ENCODE data around the gene SNRNP25. TPM values are rescaled to one million over a fixed set of nuclear protein-coding genes. Genes with fewer than 3 reads are reported as not detected.

The SNRNP25 gene
- total and polyA plus RNA-seq, 2 donors (not counting 3 experiments of a cell fraction or from before 2014, with no cell fraction given) = 41.8 to 49.6 TPM

DNA sequence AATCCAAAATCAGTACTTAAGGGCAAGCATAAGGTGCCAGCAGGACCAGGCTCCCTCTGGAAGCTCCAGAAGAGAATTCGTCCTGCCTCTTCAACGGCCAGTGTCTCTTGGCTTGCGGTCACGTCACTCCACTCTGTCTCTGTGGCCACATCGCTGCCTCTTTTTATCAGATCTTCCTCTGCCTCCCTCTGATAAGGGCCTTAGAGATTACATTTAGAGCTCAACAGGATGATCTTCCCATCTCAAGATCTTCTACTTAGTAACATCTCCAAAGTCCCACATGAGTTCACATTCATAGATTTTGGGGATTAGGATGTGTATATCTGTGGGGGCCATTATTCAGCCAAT is 41.3 kb downstream of the SNRNP25 start:
- TF ChIP-seq POLR2AphosphoS5 (IDR thresholded peaks at IDR 0.05; ENCODE audit: insufficient read depth, low read depth, low read length) = no peak
- TF ChIP-seq, protein P1, sequence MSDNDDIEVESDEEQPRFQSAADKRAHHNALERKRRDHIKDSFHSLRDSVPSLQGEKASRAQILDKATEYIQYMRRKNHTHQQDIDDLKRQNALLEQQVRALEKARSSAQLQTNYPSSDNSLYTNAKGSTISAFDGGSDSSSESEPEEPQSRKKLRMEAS (IDR thresholded peaks at IDR 0.05; ENCODE audit: insufficient read depth, insufficient read length) = no peak
- no peak for TF ChIP-seq GATA2 (IDR thresholded peaks at IDR 0.05; ENCODE audit: insufficient read depth, insufficient read length, low read depth, low read length)
- TF ChIP-seq JUN (IDR thresholded peaks at IDR 0.05; ENCODE audit: borderline replicate concordance, insufficient read depth, insufficient read length, low read depth) = no peak
- no peak for TF ChIP-seq MYC (IDR thresholded peaks at IDR 0.05; ENCODE audit: low read depth, low read length)
- TF ChIP-seq, protein P2, sequence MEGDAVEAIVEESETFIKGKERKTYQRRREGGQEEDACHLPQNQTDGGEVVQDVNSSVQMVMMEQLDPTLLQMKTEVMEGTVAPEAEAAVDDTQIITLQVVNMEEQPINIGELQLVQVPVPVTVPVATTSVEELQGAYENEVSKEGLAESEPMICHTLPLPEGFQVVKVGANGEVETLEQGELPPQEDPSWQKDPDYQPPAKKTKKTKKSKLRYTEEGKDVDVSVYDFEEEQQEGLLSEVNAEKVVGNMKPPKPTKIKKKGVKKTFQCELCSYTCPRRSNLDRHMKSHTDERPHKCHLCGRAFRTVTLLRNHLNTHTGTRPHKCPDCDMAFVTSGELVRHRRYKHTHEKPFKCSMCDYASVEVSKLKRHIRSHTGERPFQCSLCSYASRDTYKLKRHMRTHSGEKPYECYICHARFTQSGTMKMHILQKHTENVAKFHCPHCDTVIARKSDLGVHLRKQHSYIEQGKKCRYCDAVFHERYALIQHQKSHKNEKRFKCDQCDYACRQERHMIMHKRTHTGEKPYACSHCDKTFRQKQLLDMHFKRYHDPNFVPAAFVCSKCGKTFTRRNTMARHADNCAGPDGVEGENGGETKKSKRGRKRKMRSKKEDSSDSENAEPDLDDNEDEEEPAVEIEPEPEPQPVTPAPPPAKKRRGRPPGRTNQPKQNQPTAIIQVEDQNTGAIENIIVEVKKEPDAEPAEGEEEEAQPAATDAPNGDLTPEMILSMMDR (IDR thresholded peaks at IDR 0.05; ENCODE audit: extremely low read depth in 1 of 2, insufficient read depth in 1 of 2, low read depth in 1 of 2, low read length in 2 of 2) = no peak
- no peak for TF ChIP-seq POLR2A (IDR thresholded peaks at IDR 0.05; ENCODE audit: low read depth, low read length)
- no peak for TF ChIP-seq EZH2 (IDR thresholded peaks at IDR 0.05; ENCODE audit: borderline replicate concordance, low read depth, low read length, severe bottlenecking)
- no peaks in the 10 kb centered on the region for H3K9me3 ChIP-seq (replicated peaks; ENCODE audit: control insufficient read depth, insufficient read depth, low read length)
- intact Hi-C loops (cut with micrococcal nuclease) = no loop called here
- H3K9ac ChIP-seq (replicated peaks; ENCODE audit: extremely low read depth, insufficient read depth, low read length) = no peak overlapping the region
- no peaks in the 10 kb centered on the region for H3K9me1 ChIP-seq (replicated peaks; ENCODE audit: control insufficient read depth, extremely low read depth, insufficient read depth, low read length)
- H3K4me3 ChIP-seq (replicated peaks in 1 of 3; ENCODE audit: insufficient read depth in 1 of 3, low read depth in 1 of 3, low read length in 3 of 3) = no peak overlapping the region
- no peaks in the 10 kb centered on the region for H3K79me2 ChIP-seq (ENCODE audit: control insufficient read depth, insufficient read depth, low read length)
- no peak overlapping the region for H2AFZ ChIP-seq (ENCODE audit: low read depth, low read length)
- H3K4me1 ChIP-seq (ENCODE audit: control insufficient read depth, extremely low read depth, insufficient read depth, low read length) = no peaks in the 10 kb centered on the region
- DNase-seq (ENCODE audit: low read depth, low spot score) = no peak
- H3K4me2 ChIP-seq (ENCODE audit: insufficient read depth, low read length) = no peak overlapping the region
- BruUV-seq (replicated peaks) = no TSS peak
- no peaks in the 10 kb centered on the region for H4K20me1 ChIP-seq (replicated peaks; ENCODE audit: control insufficient read depth, extremely low read depth, insufficient read depth, low read length)
- H3K27ac ChIP-seq (ENCODE audit: insufficient read depth, low read depth, low read length) = no peak overlapping the region
- POLR2A ChIA-PET = no interaction called here
- H3K36me3 ChIP-seq (ENCODE audit: control insufficient read depth in 2 of 2, extremely low read depth in 1 of 2, insufficient read depth in 2 of 2, low read length in 2 of 2) = peaks cover 0 to 21% of the 10 kb centered on the region in 2 experiments
- CTCF ChIA-PET = interaction anchor here (3.5 to 17.6 kb wide), 3 partner anchors 10 to 24 kb away, joined by 51 to 790 read pairs (median 61); partner anchors contain the start of genes MPG and RHBDF1
- H3K27me3 ChIP-seq (ENCODE audit: control insufficient read depth in 2 of 2, insufficient read depth in 2 of 2, low read length in 2 of 2) = no peaks in the 10 kb centered on the region
- dilution Hi-C loops (cut with MboI; ENCODE audit: extremely low pct_ligation_motif_present, low sequenced_read_pairs) = no loop called here
- no peak for FAIRE-seq
